Measurements from ENCODE around the gene ISCA1. TPM values are rescaled to one million over a fixed set of nuclear protein-coding genes. Genes with fewer than 3 reads are reported as not detected.

ISCA1 gene
- total RNA-seq, 1 donor = 17.5 TPM

GRCh38 chr9:86286278-86286677 is 3.9 kb upstream of the ISCA1 start:
- peak in 2 of 3 donors; percentile 25 to 31 for DNase-seq (ENCODE audit: low read depth in 2 of 3, low spot score in 2 of 3)

GRCh38 chr9:86285261-86285660 is 2.9 kb upstream of the ISCA1 start:
- peak in 2 of 3 donors; percentile 63 to 91 for DNase-seq (ENCODE audit: low read depth in 2 of 3, low spot score in 2 of 3)

- DNase-seq (ENCODE audit: low read depth in 2 of 3, low spot score in 2 of 3) = no peak
Measured at GRCh38 chr9:86282979-86283535, 719 bp upstream of the ISCA1 start.

- no peak for DNase-seq (ENCODE audit: low read depth in 2 of 3, low spot score in 2 of 3)
Measured at GRCh38 chr9:86281593-86282076, 703 bp downstream of the ISCA1 start.

GRCh38 chr9:86280580-86280979 is 1.8 kb downstream of the ISCA1 start:
- no peak for DNase-seq (ENCODE audit: low read depth in 2 of 3, low spot score in 2 of 3)

GRCh38 chr9:86279839-86280238 is 2.5 kb downstream of the ISCA1 start:
- no peak for DNase-seq (ENCODE audit: low read depth in 2 of 3, low spot score in 2 of 3)

- DNase-seq (ENCODE audit: low read depth in 2 of 3, low spot score in 2 of 3) = no peak
Measured at GRCh38 chr9:86277072-86277471, 5.3 kb downstream of the ISCA1 start.

- peak in 1 of 3 donors; percentile 33 for DNase-seq (ENCODE audit: low read depth in 2 of 3, low spot score in 2 of 3)
Measured at GRCh38 chr9:86275962-86276361, 6.4 kb downstream of the ISCA1 start.

- DNase-seq (ENCODE audit: low read depth in 2 of 3, low spot score in 2 of 3) = no peak
Measured at GRCh38 chr9:86274821-86275643, 7.3 kb downstream of the ISCA1 start.

- no peak for DNase-seq (ENCODE audit: low read depth in 2 of 3, low spot score in 2 of 3)
Measured at GRCh38 chr9:86272221-86272620, 10.1 kb downstream of the ISCA1 start.

- DNase-seq (ENCODE audit: low read depth in 2 of 3, low spot score in 2 of 3) = no peak
Measured at GRCh38 chr9:86263876-86264275, 18.5 kb downstream of the ISCA1 start.

GRCh38 chr9:86262492-86262891 is 19.8 kb downstream of the ISCA1 start:
- no peak for DNase-seq (ENCODE audit: low read depth in 2 of 3, low spot score in 2 of 3)

- DNase-seq (ENCODE audit: low read depth in 2 of 3, low spot score in 2 of 3) = no peak
Measured at GRCh38 chr9:86259557-86259956, 22.8 kb downstream of the ISCA1 start, which contains the start of gene C9orf153. Gene C9orf153 (minus strand): TSS chr9:86259657. CDS start chr9:86229603, 30,054 bp downstream.

GRCh38 chr9:86257391-86257790 is 24.9 kb downstream of the ISCA1 start:
- DNase-seq (ENCODE audit: low read depth in 2 of 3, low spot score in 2 of 3) = no peak

- DNase-seq (ENCODE audit: low read depth in 2 of 3, low spot score in 2 of 3) = no peak
Measured at GRCh38 chr9:86256653-86257052, 25.7 kb downstream of the ISCA1 start.

- DNase-seq (ENCODE audit: low read depth in 2 of 3, low spot score in 2 of 3) = no peak
Measured at GRCh38 chr9:86253577-86253976, 28.8 kb downstream of the ISCA1 start.

- peak in 1 of 3 donors; percentile 6 for DNase-seq (ENCODE audit: low read depth in 2 of 3, low spot score in 2 of 3)
Measured at GRCh38 chr9:86252870-86253269, 29.5 kb downstream of the ISCA1 start.

GRCh38 chr9:86250123-86250522 is 32.2 kb downstream of the ISCA1 start:
- no peak for DNase-seq (ENCODE audit: low read depth in 2 of 3, low spot score in 2 of 3)

- DNase-seq (ENCODE audit: low read depth in 2 of 3, low spot score in 2 of 3) = no peak
Measured at GRCh38 chr9:86248746-86249145, 33.6 kb downstream of the ISCA1 start.

- no peak for DNase-seq (ENCODE audit: low read depth in 2 of 3, low spot score in 2 of 3)
Measured at GRCh38 chr9:86246752-86247161, 35.6 kb downstream of the ISCA1 start.

- no peak for DNase-seq (ENCODE audit: low read depth in 2 of 3, low spot score in 2 of 3)
Measured at GRCh38 chr9:86242071-86242470, 40.3 kb downstream of the ISCA1 start.

- no peak for DNase-seq (ENCODE audit: low read depth in 2 of 3, low spot score in 2 of 3)
Measured at GRCh38 chr9:86241216-86241615, 41.1 kb downstream of the ISCA1 start.
